Inferior parietal cortex (tissue), 1 donor: Measurements from ENCODE around the gene ITIH4.

Experiments used
- DNase-seq: peaks from one replicate; pipeline ENCODE4 v3.0.0-alpha.2; 2016; ENCODE audit errors: extremely low spot score

ITIH4 gene

DNA sequence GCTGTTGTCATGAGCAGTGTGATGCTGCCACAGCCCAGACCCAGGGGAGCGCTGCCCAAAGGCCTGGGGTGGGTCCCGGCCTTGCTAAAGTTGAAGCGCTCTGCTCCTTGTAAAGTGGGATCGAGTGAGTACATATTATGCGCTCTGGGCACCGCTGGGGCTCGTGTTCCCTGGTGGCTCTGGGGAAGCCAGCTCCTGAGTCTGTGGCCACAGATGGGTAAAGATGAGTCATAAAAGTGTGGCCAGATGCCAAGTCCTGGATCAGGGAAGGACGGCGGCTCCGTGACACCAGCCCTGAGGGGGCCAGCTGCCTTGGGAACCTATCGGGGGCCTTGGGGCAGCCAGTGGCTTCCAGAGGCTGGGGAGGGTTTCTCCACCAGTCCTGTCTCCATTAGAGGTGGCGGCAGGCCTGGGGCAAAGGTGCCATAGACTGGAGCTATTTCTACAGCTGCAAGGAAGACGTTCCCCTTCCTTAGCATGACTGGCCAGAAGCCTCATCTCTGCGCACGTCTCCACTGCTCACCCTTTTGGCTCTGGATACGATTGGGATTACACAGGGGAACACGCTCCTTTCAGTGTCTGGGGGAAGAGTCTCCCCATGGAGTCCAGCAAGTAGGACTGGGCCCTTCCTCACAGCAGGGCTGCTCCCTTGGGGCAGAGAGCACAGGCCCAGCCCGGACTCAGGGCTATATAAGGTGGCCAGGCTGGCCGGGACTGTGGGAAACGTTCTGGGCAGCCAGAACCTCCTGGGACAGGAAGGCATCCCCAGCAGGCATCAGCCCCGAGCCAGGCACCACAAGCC is 1.2 kb upstream of the ITIH4 start:
- peak; percentile 40 for DNase-seq

- no peak for DNase-seq
These were observed 487 bp downstream of the ITIH4 start for GRCh38 chr3:52829906-52830463.

GRCh38 chr3:52829482-52829881 is 990 bp downstream of the ITIH4 start:
- no peak for DNase-seq

DNA sequence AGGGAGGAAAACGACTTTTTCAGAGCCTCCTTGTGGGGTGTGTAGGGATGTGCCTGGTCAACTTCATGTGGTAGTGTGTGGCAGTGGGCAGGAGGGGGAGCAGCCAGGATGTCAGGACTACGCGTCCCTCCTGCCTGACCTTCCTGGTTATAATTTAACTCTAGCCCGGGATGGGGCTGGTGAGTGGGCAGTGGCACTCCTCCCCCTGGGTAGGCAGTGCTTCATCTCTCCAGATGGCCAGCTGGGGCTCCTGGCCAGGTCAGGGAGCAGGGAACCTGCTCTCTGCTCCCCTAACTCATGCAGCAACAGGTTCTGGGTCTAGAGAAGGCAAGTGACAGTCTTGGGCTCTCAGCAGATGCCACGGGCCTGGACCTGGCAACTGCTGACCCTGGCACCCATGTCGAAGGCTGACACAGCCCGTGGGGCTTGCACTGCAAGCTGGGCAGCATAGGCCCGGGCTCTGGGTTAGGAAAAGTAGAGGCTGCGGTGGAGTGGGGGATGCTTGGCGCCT is 2.6 kb downstream of the ITIH4 start:
- DNase-seq = no peak

DNA sequence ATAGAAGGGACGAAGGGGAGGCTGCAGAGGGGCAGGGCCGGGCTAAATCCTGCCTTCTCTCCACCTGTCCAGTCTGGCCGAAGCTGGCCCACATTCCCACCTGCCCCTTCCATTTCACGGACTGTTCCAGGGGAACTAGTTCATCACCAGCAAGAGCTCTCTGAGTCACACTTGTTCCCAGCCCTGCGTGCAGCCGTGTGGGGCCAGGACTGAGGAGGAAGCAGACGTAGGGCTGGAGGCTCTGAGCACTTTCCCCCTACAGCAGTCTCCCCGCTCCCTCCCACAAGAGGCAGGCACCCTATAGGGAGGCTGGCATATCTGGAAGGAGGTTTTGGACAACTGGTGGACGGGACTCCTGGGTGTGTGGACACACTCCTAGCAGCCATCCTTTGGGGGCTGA is 3.0 kb downstream of the ITIH4 start:
- no peak for DNase-seq

GRCh38 chr3:52824037-52824436 is 6.4 kb downstream of the ITIH4 start:
- DNase-seq = no peak

- DNase-seq = no peak
These were observed 8.1 kb downstream of the ITIH4 start for GRCh38 chr3:52822363-52822762.

GRCh38 chr3:52820736-52821135 is 9.7 kb downstream of the ITIH4 start:
- DNase-seq = no peak

DNA sequence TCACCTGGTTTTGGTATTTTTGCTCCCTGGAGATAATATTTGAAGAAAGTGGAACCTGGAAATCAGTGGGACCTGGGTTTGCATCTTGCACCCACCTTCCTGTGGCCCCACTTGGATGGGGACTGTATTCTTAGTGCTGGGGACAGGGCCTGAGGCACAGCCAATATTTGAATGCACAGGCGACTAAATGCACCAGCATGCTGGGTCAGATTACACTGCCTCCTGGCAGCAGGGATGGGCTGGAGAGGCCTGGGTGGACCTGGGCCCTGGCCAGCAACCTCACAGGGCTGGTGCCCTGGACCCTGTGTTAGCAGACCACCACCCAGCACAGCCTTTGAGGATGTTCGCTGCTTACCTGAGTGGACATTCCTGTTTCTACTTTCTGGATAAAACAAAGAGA is 10.5 kb downstream of the ITIH4 start:
- DNase-seq = no peak

DNA sequence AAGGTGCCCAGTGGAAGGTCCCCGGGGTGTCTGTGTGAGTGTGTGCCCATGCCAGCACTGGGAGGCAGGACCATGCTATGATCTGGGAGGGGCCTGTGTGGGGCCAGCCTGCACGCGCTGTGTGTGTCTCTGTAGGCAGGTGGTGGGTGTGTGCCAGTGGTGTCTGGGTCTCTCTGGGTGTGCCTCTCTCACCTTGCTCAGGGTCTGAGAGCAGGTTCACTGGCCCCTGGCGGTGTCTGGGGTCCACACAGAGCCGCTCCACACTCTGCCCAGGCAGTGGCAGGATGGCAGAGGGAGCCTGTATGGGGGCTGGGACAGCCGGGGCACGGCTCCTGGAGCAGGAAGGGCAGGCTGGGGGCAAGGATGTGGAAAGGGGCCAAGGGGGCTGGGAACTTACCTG is 12.6 kb downstream of the ITIH4 start:
- DNase-seq = no peak

GRCh38 chr3:52817221-52817620 is 13.3 kb downstream of the ITIH4 start:
- no peak for DNase-seq

GRCh38 chr3:52816654-52817053 is 13.8 kb downstream of the ITIH4 start:
- no peak for DNase-seq

DNA sequence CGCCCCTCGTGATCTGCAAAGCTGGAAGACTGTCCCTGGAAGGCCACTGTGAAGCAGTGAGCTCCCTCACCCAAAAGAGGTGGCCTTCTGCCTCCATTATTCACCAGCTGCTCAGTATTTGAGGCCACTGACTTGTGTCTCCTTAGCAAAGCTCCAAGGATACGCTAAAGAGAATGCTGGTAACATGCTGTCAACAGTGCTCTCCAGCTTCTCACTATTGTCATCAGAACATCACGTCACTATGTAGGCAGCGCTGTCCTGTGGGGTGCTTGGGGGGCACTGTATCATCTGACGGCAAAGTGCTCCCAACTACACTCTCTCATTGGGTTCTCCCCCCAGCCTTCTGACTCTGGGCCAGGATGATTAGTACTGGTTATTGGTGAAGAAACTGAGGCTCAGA is 14.3 kb downstream of the ITIH4 start:
- no peak for DNase-seq

GRCh38 chr3:52813810-52814209 is 16.7 kb downstream of the ITIH4 start:
- DNase-seq = no peak

DNA sequence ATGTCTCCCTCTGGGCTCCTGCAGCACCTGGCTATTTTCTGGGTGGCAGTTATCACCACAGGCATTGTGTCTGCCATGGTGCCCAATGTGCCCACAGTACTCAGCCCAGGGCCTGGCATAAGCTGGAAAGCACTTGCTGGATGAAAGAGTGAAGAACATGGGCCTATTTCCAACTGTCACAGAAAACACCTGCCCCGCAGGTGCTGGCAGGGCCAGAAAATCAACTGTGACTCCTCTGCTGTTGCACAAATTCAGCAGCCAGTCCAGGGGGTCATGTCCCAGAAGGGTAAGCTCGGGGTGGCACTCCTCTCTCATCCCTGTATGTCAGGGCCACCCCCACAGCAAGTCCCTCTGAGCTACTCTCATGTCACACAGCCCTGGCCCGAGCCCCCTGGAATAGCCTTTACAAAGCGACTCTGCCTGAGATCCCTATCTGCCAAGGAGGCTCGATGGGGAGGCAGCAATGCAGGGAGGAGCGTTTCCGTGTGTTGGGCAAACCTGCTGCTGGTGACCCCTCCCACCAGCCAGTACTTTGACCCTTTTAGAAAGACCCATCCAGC is 18.9 kb downstream of the ITIH4 start:
- DNase-seq = no peak

GRCh38 chr3:52810923-52811322 is 19.5 kb downstream of the ITIH4 start:
- no peak for DNase-seq

DNA sequence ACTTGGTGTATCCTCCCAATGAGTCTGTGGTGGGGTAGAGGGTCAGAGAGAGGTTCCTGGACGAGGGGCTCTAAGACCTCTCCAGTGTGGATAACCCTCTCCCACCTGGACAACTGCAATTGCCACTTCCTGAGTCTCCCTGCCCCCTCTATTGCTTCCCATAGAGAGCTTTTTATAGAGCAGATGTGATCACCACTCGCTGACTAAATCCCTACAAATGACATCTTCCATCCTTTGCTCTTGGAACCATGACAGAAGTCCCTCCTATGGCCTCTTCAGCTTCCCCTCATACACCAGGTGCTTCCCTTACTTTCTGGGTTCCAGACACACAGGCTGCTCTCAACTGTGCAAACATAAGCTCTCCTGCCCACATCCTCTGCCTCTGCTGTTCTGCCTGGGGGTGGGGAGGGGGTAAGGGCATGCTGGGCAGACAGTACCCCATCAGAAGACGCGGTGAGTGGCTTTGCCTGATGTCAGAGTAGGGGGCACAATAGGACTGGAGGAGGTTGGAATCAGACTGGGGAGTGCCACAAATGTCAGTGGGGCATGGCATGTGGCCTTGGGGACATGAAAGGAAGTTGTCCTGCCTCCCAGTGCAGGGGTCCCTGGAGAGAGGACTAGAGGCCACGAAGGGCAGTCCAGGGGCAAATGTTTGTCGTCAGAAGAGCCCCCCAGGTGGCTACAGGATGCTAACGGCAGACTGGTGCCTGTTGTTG is 20.7 kb downstream of the ITIH4 start:
- DNase-seq = no peak

- no peak for DNase-seq
These were observed 21.3 kb downstream of the ITIH4 start for GRCh38 chr3:52809149-52809548.

GRCh38 chr3:52805270-52806039 is 25.0 kb downstream of the ITIH4 start:
- no peak for DNase-seq

DNA sequence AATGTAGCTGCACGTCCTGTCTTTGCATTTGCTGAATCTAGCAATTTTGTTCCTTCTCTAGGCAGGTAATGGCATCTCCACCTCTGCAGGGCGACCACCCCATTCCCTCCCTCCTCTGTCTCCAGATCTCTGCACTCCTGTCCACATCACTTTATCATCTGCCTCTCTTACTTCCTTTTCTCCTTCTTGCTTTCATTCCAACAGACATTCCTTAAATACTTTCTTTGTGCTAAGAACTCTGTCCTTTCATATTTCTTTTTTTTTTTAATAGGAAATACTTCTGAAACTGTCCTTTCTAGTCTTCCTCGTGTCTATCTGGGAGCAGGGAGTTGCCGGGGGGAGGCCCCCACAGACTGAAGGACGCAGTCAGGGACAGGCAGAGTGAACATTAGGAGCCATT is 28.6 kb downstream of the ITIH4 start:
- no peak for DNase-seq

GRCh38 chr3:52800079-52800478 is 30.4 kb downstream of the ITIH4 start:
- DNase-seq = no peak

GRCh38 chr3:52798978-52799476 is 31.4 kb downstream of the ITIH4 start:
- no peak for DNase-seq
